GM12873 (cell line): Measurements from ENCODE around the gene SGCD.

ENCODE experiments used
- TF ChIP-seq, protein P1 (sequence below): IDR thresholded peaks from 2 replicates; pipeline ENCODE4 v1.5.1; 2012; ENCODE audit warnings: low read depth, mild to moderate bottlenecking, moderate library complexity, low read length, control low read depth; ENCODE audit not compliant: insufficient read depth; ENCODE audit errors: missing control alignments

SGCD gene

DNA sequence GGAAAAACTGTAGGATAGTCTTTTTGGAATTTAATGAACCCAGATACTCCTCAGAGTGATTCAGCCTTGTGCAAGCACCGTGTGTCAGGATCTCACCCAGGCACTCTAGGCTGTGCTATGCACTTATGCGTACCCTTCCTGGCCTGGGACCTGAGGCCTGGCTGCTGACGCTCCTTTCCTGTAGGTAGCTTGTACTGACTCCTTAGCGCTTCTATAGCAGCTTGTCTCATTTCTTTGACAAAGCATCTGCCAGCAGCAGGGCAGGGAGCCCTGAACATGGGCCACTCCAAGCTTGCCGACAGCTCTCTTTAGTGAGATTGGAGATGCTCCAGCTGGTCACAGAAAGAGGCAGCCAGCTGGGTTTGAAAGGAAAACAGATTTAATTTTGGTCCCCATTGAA is 147.3 kb downstream of the SGCD start:
- TF ChIP-seq, protein P1, sequence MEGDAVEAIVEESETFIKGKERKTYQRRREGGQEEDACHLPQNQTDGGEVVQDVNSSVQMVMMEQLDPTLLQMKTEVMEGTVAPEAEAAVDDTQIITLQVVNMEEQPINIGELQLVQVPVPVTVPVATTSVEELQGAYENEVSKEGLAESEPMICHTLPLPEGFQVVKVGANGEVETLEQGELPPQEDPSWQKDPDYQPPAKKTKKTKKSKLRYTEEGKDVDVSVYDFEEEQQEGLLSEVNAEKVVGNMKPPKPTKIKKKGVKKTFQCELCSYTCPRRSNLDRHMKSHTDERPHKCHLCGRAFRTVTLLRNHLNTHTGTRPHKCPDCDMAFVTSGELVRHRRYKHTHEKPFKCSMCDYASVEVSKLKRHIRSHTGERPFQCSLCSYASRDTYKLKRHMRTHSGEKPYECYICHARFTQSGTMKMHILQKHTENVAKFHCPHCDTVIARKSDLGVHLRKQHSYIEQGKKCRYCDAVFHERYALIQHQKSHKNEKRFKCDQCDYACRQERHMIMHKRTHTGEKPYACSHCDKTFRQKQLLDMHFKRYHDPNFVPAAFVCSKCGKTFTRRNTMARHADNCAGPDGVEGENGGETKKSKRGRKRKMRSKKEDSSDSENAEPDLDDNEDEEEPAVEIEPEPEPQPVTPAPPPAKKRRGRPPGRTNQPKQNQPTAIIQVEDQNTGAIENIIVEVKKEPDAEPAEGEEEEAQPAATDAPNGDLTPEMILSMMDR = no peak

DNA sequence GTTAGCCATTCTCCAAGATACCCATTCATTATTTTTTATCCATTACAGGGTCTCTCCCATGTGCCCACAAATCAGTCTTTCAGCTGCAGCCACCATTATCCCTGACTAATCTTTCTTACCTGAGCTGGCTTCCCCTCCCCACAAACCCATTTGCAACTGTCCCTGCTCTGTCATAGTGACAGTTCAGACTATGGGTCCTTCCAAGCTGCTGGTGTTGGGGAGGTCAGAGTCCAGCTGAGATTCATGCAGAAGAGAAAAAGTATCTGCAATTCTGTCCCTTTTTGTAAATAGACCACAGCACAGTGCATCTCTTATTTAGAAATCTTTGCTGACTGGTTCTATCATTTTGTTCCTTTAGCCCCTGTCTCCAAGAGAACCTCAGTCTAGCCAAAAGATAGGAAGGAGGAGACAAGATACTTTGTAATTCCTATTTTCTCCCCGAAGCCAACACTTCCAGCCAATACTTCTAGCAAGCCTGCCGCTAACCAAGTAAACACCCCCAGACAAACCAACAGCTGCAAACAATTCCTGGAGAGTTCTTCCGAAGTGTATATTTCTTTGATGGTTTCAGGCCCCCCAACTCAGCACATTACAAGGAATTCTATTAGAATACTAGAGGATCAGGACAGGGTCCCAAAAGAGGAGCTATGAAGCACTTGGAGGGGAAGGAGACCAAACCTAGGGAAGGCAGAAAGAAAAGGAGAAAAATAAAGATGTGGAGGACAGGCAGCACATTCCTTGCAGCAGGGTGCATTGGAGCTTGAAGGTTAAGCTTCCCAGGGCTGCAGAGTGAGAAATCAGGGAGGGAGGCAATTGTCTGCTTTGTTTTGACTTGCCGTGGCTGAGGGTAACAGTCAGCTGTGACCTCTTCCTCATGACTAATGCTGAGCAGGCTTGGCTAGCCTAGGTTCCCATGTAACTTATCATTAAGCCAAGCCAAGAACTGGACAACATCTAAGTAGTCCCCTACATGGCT is 148.5 kb downstream of the SGCD start:
- TF ChIP-seq, protein P1 = no peak

- TF ChIP-seq, protein P1 = no peak
Observed at GRCh38 chr5:156476158-156476551, 149.2 kb downstream of the SGCD start.

DNA sequence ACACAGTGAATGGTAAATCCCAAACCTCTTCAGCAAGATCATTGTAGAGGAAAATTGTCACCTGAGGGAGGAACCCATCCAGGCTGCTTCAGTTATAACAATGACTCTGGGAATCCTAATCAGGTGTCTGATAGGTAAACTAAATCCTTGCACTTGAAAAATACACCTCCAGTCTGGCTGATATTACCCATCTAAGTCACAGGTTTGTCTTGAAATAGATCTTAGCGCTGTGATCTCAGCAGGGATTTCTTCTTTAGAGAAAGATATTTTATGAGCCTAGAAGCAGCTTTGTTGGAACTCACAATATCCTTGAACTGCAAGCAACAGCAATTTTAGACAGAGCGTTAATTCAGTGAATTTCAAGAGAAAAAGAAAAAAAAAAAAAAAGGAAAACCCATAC is 149.7 kb downstream of the SGCD start:
- TF ChIP-seq, protein P1 = no peak

GRCh38 chr5:156477196-156477595 is 150.2 kb downstream of the SGCD start:
- TF ChIP-seq, protein P1 = no peak

GRCh38 chr5:156479849-156480248 is 152.9 kb downstream of the SGCD start:
- TF ChIP-seq, protein P1 = no peak

- TF ChIP-seq, protein P1 = no peak
Observed at GRCh38 chr5:156481741-156482140, 154.8 kb downstream of the SGCD start.
